ENCODE data around the gene GALNT18.

GALNT18 gene

DNA sequence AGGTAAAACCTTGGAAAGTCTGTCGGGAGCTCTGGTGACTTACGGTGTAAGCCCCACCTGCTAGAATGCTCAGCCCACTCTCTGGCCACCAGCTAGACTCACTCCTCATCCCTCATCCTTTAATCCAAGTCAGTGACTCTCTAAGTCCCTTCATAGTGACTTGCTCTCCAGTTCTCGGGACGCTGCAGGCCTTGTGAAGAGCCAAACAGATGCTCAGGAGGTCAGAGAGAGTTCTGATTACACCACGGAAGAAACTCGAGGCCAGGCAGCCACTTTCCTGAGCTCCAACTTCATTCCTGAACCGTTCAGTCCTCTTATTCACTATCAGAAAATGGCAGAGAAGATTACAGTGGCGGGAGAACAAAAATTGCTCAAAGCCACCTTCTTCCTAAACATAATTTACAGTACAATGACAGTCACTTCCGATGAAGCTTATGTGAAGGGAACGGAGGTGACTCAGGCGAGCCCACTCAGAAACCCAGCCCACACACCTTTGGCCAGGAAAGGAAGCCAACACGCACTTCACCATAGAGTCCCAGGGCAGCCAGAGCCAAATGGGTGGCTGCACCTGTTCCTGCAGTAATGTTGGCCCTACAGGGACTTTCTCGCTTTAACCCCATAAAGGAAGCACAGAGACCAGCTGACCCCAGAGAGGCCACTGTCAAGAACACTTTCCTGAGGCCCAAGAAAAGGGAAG is 100.4 kb downstream of the GALNT18 start:
- no peak overlapping the region for H3K27ac ChIP-seq (ENCODE audit: low read depth in 2 of 2, low read length in 2 of 2)
- no peaks in the 10 kb centered on the region for H3K27me3 ChIP-seq (ENCODE audit: control insufficient read depth in 2 of 2, insufficient read depth in 2 of 2, low read length in 2 of 2)
- no peaks in the 10 kb centered on the region for H3K4me1 ChIP-seq (ENCODE audit: control insufficient read depth in 2 of 2, insufficient read depth in 2 of 2, low read length in 2 of 2)
- H3K9ac ChIP-seq (ENCODE audit: low read depth in 1 of 2, low read length in 2 of 2): no peak overlapping the region
- no peaks in the 10 kb centered on the region for H3K36me3 ChIP-seq (ENCODE audit: control insufficient read depth in 2 of 2, insufficient read depth in 2 of 2, low read length in 2 of 2)
- H3K4me3 ChIP-seq (ENCODE audit: low read length in 2 of 2): no peak overlapping the region
- H3K9me3 ChIP-seq (ENCODE audit: control insufficient read depth in 2 of 2, low read length in 2 of 2): no peaks in the 10 kb centered on the region

DNA sequence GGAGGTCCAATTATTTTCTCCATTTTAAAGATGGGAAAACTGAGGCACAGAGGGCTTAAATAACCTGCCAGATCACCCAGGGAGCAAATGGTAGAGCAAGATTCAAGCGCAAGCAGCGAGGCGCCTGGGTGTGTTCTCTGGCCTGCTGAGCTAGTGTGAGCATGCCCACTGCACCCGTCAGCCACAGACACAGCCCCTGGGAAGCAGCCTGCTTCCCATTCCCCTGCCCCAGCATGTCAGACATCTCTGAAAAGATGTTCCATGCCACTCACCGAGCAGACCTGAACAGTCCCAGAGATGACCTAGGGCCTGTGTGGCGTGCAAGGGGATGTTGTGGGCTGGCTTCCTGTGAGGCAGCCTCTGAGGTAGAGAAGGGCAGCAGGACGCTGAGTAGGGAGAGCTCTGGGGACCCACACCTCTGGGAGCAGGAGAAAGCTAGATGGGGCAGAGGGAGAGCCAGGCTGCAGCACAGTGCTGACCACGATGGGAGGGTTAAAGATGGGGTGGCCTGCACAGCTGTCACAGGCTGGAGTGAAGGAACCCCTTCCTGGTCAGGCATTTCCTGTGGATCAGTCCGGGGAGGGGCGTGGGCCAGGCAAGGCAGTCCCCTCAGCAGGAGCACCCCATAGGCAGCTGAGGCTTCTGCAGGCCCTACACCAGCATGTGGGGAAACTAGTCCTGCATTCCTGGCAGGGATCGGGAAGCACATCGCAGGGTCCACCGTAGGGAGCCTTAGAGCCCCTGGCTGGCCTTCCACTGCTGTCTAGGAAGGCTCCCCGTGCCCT is 101.4 kb downstream of the GALNT18 start:
- no peak overlapping the region for H3K4me3 ChIP-seq (ENCODE audit: low read length in 2 of 2)
- H3K4me1 ChIP-seq (ENCODE audit: control insufficient read depth in 2 of 2, insufficient read depth in 2 of 2, low read length in 2 of 2): no peaks in the 10 kb centered on the region
- H3K36me3 ChIP-seq (ENCODE audit: control insufficient read depth in 2 of 2, insufficient read depth in 2 of 2, low read length in 2 of 2): no peaks in the 10 kb centered on the region
- H3K9ac ChIP-seq (ENCODE audit: low read depth in 1 of 2, low read length in 2 of 2): no peak overlapping the region
- H3K27me3 ChIP-seq (ENCODE audit: control insufficient read depth in 2 of 2, insufficient read depth in 2 of 2, low read length in 2 of 2): no peaks in the 10 kb centered on the region
- no peaks in the 10 kb centered on the region for H3K9me3 ChIP-seq (ENCODE audit: control insufficient read depth in 2 of 2, low read length in 2 of 2)
- no peak overlapping the region for H3K27ac ChIP-seq (ENCODE audit: low read depth in 2 of 2, low read length in 2 of 2)

DNA sequence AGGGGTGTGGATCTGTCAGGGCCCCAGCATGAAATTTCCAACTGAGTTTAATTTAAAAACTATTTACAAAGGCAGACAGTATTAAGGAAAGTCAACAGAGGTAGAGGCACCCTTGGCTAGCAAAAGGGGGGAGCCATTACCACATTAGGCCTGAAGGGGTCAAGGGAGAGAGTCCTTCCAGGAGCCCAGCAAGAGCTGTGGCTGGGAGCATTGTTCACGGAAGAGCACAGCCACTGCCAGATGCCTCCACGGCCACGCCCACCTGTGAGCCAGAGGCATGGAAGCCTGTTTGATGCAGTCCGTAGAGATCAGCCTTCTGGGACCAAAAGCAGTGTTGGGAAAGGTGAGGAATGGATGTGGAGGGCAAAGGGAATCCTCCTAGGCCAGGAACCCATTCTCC is 102.6 kb downstream of the GALNT18 start:
- H3K4me1 ChIP-seq (ENCODE audit: control insufficient read depth in 2 of 2, insufficient read depth in 2 of 2, low read length in 2 of 2): peaks cover 2% of the 10 kb centered on the region in 2 donors
- H3K9ac ChIP-seq (ENCODE audit: low read depth in 1 of 2, low read length in 2 of 2): no peak overlapping the region
- H3K27ac ChIP-seq (ENCODE audit: low read depth in 2 of 2, low read length in 2 of 2): no peak overlapping the region

DNA sequence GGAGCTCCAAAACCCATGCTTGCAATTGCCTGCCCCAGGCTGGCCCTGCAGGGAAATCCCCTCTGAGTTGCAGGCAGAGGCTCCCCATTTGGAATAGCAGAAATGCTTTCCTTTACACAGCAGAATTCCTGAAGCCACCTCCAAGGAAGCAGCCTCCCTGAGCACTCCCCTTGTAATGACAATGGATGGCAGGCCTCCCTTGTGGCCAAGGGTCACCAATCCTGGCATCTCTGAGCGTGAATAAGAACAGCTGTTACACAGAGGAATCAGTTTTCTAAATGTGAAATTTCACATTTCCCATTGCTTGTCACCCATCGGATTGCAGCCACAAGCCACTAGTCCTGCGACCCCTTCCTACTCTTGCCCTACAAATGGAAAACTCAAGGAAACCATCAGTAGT is 107.6 kb downstream of the GALNT18 start:
- H3K4me3 ChIP-seq (ENCODE audit: low read length in 2 of 2): no peak overlapping the region
- H3K9ac ChIP-seq (ENCODE audit: low read depth in 1 of 2, low read length in 2 of 2): no peak overlapping the region
- no peaks in the 10 kb centered on the region for H3K36me3 ChIP-seq (ENCODE audit: control insufficient read depth in 2 of 2, insufficient read depth in 2 of 2, low read length in 2 of 2)
- H3K27me3 ChIP-seq (ENCODE audit: control insufficient read depth in 2 of 2, insufficient read depth in 2 of 2, low read length in 2 of 2): no peaks in the 10 kb centered on the region
- H3K9me3 ChIP-seq (ENCODE audit: control insufficient read depth in 2 of 2, low read length in 2 of 2): no peaks in the 10 kb centered on the region
- peaks cover 8 to 18% of the 10 kb centered on the region in 2 donors for H3K4me1 ChIP-seq (ENCODE audit: control insufficient read depth in 2 of 2, insufficient read depth in 2 of 2, low read length in 2 of 2)
- H3K27ac ChIP-seq (ENCODE audit: low read depth in 2 of 2, low read length in 2 of 2): no peak overlapping the region

More for the DNA sequence above, 102.6 kb downstream of the GALNT18 start:
- Histone ChIP-seq H3K9me3 (ENCODE audit: control insufficient read depth in 2 of 2, low read length in 2 of 2) (no peaks in the 10 kb centered on the region), H3K4me3 (ENCODE audit: low read length in 2 of 2) (no peak overlapping the region), H3K36me3 (ENCODE audit: control insufficient read depth in 2 of 2, insufficient read depth in 2 of 2, low read length in 2 of 2) (no peaks in the 10 kb centered on the region), H3K27me3 (ENCODE audit: control insufficient read depth in 2 of 2, insufficient read depth in 2 of 2, low read length in 2 of 2) (no peaks in the 10 kb centered on the region)

DNA sequence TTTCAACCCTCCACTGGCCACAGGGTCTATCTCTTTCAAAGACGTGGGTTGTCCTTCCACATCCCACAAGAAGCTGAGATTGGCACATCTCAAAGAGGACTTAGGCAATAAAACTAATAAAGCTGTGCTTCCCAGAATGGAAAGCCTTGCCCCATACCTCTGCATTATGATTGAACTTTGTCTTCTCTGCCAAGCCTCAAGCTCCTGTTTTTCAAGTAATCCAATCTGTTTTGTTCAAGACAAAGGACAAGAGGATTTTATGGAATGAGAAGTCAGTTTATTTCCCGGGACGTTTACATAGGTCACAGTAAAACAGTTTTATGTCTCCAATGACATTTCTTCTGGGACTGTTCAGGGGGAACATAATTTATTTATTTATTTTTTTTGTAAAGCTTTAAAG is 108.4 kb downstream of the GALNT18 start:
- Histone ChIP-seq H3K27ac (ENCODE audit: low read depth in 2 of 2, low read length in 2 of 2) (peak overlapping the region in 1 of 2 donors; percentile 19), H3K9me3 (ENCODE audit: control insufficient read depth in 2 of 2, low read length in 2 of 2) (no peaks in the 10 kb centered on the region), H3K9ac (ENCODE audit: low read depth in 1 of 2, low read length in 2 of 2) (no peak overlapping the region), H3K27me3 (ENCODE audit: control insufficient read depth in 2 of 2, insufficient read depth in 2 of 2, low read length in 2 of 2) (no peaks in the 10 kb centered on the region), H3K36me3 (ENCODE audit: control insufficient read depth in 2 of 2, insufficient read depth in 2 of 2, low read length in 2 of 2) (no peaks in the 10 kb centered on the region), H3K4me1 (ENCODE audit: control insufficient read depth in 2 of 2, insufficient read depth in 2 of 2, low read length in 2 of 2) (peaks cover 8 to 18% of the 10 kb centered on the region in 2 donors), H3K4me3 (ENCODE audit: low read length in 2 of 2) (no peak overlapping the region)

DNA sequence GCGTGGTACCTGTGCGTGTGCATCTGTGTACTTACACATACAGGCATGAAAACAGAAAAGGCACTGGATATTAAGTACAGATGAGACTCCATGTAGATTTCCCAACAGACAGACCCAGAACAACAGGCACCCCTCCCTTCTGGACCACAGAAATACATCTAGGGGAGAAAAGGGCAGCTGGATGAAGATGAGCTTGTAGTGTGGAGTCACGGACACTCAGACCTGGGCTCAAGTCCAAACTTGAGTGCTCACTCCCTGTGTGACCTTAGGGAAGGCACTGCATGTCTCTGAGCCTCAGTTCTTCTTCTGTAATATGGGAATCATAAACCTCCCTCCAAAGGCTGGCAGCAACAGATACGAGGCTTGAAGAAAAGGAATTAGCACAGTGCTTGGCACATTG is 108.9 kb downstream of the GALNT18 start:
- Histone ChIP-seq H3K4me1 (ENCODE audit: control insufficient read depth in 2 of 2, insufficient read depth in 2 of 2, low read length in 2 of 2) (peaks cover 8 to 18% of the 10 kb centered on the region in 2 donors), H3K9ac (ENCODE audit: low read depth in 1 of 2, low read length in 2 of 2) (no peak overlapping the region), H3K27ac (ENCODE audit: low read depth in 2 of 2, low read length in 2 of 2) (peak overlapping the region in 1 of 2 donors; percentile 19), H3K36me3 (ENCODE audit: control insufficient read depth in 2 of 2, insufficient read depth in 2 of 2, low read length in 2 of 2) (no peaks in the 10 kb centered on the region), H3K27me3 (ENCODE audit: control insufficient read depth in 2 of 2, insufficient read depth in 2 of 2, low read length in 2 of 2) (no peaks in the 10 kb centered on the region), H3K9me3 (ENCODE audit: control insufficient read depth in 2 of 2, low read length in 2 of 2) (no peaks in the 10 kb centered on the region), H3K4me3 (ENCODE audit: low read length in 2 of 2) (no peak overlapping the region)

DNA sequence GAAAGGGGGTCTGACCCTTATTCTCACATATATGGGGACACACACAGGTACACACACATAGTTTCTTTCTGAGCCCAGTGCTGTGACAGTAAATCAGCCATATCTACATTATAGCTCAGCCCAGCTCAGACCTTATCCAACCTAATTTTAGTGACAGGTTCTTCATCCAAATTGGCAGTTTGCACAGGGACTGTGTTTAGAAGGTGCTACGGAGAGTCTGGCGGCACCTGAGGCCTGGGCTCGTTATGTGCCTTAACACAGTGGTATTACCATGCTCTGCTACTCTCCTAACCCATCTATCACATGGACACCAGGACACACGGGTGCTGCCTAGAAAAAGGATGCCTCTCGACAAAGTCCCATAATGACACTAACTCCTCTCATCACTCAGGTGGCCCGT is 109.3 kb downstream of the GALNT18 start:
- H3K36me3 ChIP-seq (ENCODE audit: control insufficient read depth in 2 of 2, insufficient read depth in 2 of 2, low read length in 2 of 2): no peaks in the 10 kb centered on the region
- no peak overlapping the region for H3K9ac ChIP-seq (ENCODE audit: low read depth in 1 of 2, low read length in 2 of 2)
- H3K27me3 ChIP-seq (ENCODE audit: control insufficient read depth in 2 of 2, insufficient read depth in 2 of 2, low read length in 2 of 2): no peaks in the 10 kb centered on the region
- H3K4me1 ChIP-seq (ENCODE audit: control insufficient read depth in 2 of 2, insufficient read depth in 2 of 2, low read length in 2 of 2): peaks cover 8 to 18% of the 10 kb centered on the region in 2 donors
- no peak overlapping the region for H3K27ac ChIP-seq (ENCODE audit: low read depth in 2 of 2, low read length in 2 of 2)
- H3K9me3 ChIP-seq (ENCODE audit: control insufficient read depth in 2 of 2, low read length in 2 of 2): no peaks in the 10 kb centered on the region
- no peak overlapping the region for H3K4me3 ChIP-seq (ENCODE audit: low read length in 2 of 2)

DNA sequence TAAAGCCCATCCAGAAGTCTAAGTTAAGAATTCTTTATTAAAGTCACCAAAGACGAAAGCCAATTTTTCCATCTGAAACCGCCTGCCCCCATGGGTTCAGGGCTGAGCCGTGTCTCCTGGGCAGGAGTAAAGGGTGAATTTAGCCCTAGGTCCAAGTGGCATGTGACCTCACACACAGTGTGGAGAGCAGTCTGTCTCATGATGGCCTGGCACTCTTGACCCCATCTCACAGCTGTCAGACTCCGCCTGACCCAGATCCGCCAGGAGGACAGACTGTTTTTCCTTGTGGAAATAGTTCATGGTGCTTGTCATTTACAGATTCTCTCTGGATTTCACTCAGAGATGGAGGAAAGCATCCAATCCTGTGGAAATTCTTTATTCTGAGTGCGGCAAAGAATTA is 109.7 kb downstream of the GALNT18 start:
- H3K27me3 ChIP-seq (ENCODE audit: control insufficient read depth in 2 of 2, insufficient read depth in 2 of 2, low read length in 2 of 2): no peaks in the 10 kb centered on the region
- no peak overlapping the region for H3K4me3 ChIP-seq (ENCODE audit: low read length in 2 of 2)
- H3K36me3 ChIP-seq (ENCODE audit: control insufficient read depth in 2 of 2, insufficient read depth in 2 of 2, low read length in 2 of 2): no peaks in the 10 kb centered on the region
- peaks cover 8 to 18% of the 10 kb centered on the region in 2 donors for H3K4me1 ChIP-seq (ENCODE audit: control insufficient read depth in 2 of 2, insufficient read depth in 2 of 2, low read length in 2 of 2)
- no peak overlapping the region for H3K9ac ChIP-seq (ENCODE audit: low read depth in 1 of 2, low read length in 2 of 2)
- no peaks in the 10 kb centered on the region for H3K9me3 ChIP-seq (ENCODE audit: control insufficient read depth in 2 of 2, low read length in 2 of 2)
- H3K27ac ChIP-seq (ENCODE audit: low read depth in 2 of 2, low read length in 2 of 2): no peak overlapping the region

DNA sequence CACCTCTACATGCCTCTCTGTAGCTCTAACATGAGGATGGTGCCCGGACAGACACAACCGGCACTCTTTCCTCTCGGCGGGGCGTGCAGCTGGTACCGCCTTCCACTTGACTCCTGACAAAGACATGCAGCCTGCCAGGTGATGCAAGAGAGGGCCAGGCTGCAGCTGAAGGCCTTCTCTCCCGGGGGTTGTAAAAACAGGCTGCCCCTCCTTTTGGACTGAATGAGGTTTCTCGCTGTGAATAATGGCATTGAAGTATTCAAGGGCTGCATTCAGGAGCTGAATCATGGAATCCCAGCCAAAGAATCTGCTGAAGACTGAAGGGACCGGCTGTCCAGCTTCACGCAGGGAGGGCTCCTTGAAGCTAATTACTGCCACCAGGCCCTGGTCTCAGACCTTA is 110.9 kb downstream of the GALNT18 start:
- Histone ChIP-seq H3K9me3 (ENCODE audit: control insufficient read depth in 2 of 2, low read length in 2 of 2) (no peaks in the 10 kb centered on the region), H3K9ac (ENCODE audit: low read depth in 1 of 2, low read length in 2 of 2) (no peak overlapping the region), H3K4me1 (ENCODE audit: control insufficient read depth in 2 of 2, insufficient read depth in 2 of 2, low read length in 2 of 2) (peaks cover 8 to 18% of the 10 kb centered on the region in 2 donors), H3K27ac (ENCODE audit: low read depth in 2 of 2, low read length in 2 of 2) (no peak overlapping the region), H3K27me3 (ENCODE audit: control insufficient read depth in 2 of 2, insufficient read depth in 2 of 2, low read length in 2 of 2) (no peaks in the 10 kb centered on the region), H3K36me3 (ENCODE audit: control insufficient read depth in 2 of 2, insufficient read depth in 2 of 2, low read length in 2 of 2) (no peaks in the 10 kb centered on the region), H3K4me3 (ENCODE audit: low read length in 2 of 2) (no peak overlapping the region)

DNA sequence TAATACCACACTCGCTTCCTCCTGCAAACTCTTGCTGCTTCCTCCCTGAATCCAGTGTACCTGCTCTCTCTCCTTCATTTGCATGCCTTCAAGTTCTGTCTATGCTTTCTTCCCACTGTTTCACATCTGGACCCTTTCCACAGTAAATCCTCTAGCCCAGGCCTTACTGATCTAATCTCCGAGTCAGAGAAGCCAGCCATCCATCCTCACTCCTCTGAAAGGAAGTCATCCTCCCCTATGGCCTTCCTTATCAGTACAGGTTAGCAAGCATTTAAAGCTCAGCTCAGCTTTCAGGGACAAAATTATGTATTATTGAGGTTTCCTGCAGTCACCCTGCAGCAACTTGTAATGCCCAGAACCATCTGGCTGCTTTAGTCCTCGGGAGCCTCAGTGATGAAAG is 116.1 kb downstream of the GALNT18 start:
- Histone ChIP-seq H3K9ac (ENCODE audit: low read depth in 1 of 2, low read length in 2 of 2) (no peak overlapping the region), H3K4me3 (ENCODE audit: low read length in 2 of 2) (no peak overlapping the region), H3K4me1 (ENCODE audit: control insufficient read depth in 2 of 2, insufficient read depth in 2 of 2, low read length in 2 of 2) (peaks cover 9 to 19% of the 10 kb centered on the region in 2 donors), H3K36me3 (ENCODE audit: control insufficient read depth in 2 of 2, insufficient read depth in 2 of 2, low read length in 2 of 2) (no peaks in the 10 kb centered on the region), H3K9me3 (ENCODE audit: control insufficient read depth in 2 of 2, low read length in 2 of 2) (no peaks in the 10 kb centered on the region), H3K27me3 (ENCODE audit: control insufficient read depth in 2 of 2, insufficient read depth in 2 of 2, low read length in 2 of 2) (no peaks in the 10 kb centered on the region), H3K27ac (ENCODE audit: low read depth in 2 of 2, low read length in 2 of 2) (no peak overlapping the region)

Data from mucosa of rectum (tissue), 2 donors.